DND-41 (cell line): ENCODE data around the gene EEIG1.

Experiments
- CTCF ChIP-seq: IDR thresholded peaks from 2 replicates; pipeline ENCODE4 v1.5.1; 2012; ENCODE audit warnings: borderline replicate concordance, low read length, moderate library complexity, mild to moderate bottlenecking; ENCODE audit not compliant: poor library complexity, severe bottlenecking; ENCODE audit errors: extremely low read depth
- EZH2 ChIP-seq: IDR thresholded peaks from 3 replicates; pipeline ENCODE4 v1.6.1; 2012; ENCODE audit warnings: borderline replicate concordance, low read depth, mild to moderate bottlenecking, moderate library complexity, low read length, inconsistent platforms; ENCODE audit not compliant: severe bottlenecking

- TF ChIP-seq CTCF: no peak
- TF ChIP-seq EZH2: no peak
These were observed 19.1 kb downstream of the EEIG1 start for GRCh38 chr9:127961613-127962155.
